Measurements from ENCODE around the gene ELAVL2. TPM values are rescaled to one million over a fixed set of nuclear protein-coding genes. Genes with fewer than 3 reads are reported as not detected.

Gene ELAVL2
- total and polyA plus RNA-seq, 9 of the 15 experiments (the other 6 are each of a cell fraction or from before 2014, with no cell fraction given) = not detected

GRCh38 chr9:23779220-23779619, 46.8 kb downstream of the ELAVL2 start:
- Histone ChIP-seq H3K9me1 (ENCODE audit: control insufficient read depth, insufficient read depth, low read length) (no peaks in the 10 kb centered on the region), H3K9ac (ENCODE audit: insufficient read depth in 1 of 2, low read depth in 2 of 2, low read length in 2 of 2) (no peak overlapping the region), H3K4me1 (replicated peaks in 1 of 2; ENCODE audit: control insufficient read depth in 2 of 2, insufficient read depth in 2 of 2, low read length in 2 of 2) (no peaks in the 10 kb centered on the region), H4K20me1 (replicated peaks; ENCODE audit: control insufficient read depth, insufficient read depth, low read length) (no peaks in the 10 kb centered on the region), H3K4me3 (no peak overlapping the region), H3K36me3 (ENCODE audit: control insufficient read depth, insufficient read depth, low read length) (no peaks in the 10 kb centered on the region), H3K4me2 (ENCODE audit: insufficient read depth, low read length) (no peak overlapping the region), H2AFZ (ENCODE audit: low read depth, low read length) (no peak overlapping the region), H3K27ac (ENCODE audit: extremely low read depth, low read depth, low read length) (no peak overlapping the region), H3K9me3 (replicated peaks; ENCODE audit: control insufficient read depth, insufficient read depth, low read depth, low read length) (no peaks in the 10 kb centered on the region), H3K27me3 (ENCODE audit: control insufficient read depth in 2 of 2, insufficient read depth in 2 of 2, low read length in 2 of 2) (no peaks in the 10 kb centered on the region), H3K79me2 (ENCODE audit: control insufficient read depth, insufficient read depth, low read length) (no peaks in the 10 kb centered on the region)
- WGBS (ENCODE audit: insufficient coverage, low coverage, missing lambda C conversion rate) = no CpG with 5 or more reads among the region's 2 CpGs
- DNase-seq (ENCODE audit: extremely low read depth in 1 of 4, low spot score in 3 of 4) (no peak), ATAC-seq (no peak), FAIRE-seq (no peak)
- intact Hi-C loops (cut with micrococcal nuclease) (no loop called here), in situ Hi-C loops (cut with MboI) (no loop called here)
- ChIA-PET CTCF (ENCODE audit: low intra/inter-chr PET ratio) (no interaction called here), POLR2A (no interaction called here)
- TF ChIP-seq KDM1A (IDR thresholded peaks at IDR 0.05) (no peak), BRF1 (IDR thresholded peaks at IDR 0.05; ENCODE audit: borderline replicate concordance, extremely low read depth, insufficient read length) (no peak), FIP1L1 (IDR thresholded peaks at IDR 0.05; ENCODE audit: low read depth, low read length, poor library complexity, severe bottlenecking) (no peak), FOXA3 (CRISPR knock-in tag; conservative IDR thresholded peaks at IDR 0.05 in 1 of 2, IDR thresholded peaks at IDR 0.05 in 1 of 2) (no peak), PML (IDR thresholded peaks at IDR 0.05; ENCODE audit: low read length) (no peak), ZNF398 (CRISPR knock-in tag; IDR thresholded peaks at IDR 0.05) (no peak), TRIM25 (IDR thresholded peaks at IDR 0.05; ENCODE audit: borderline replicate concordance) (no peak), ZNF445 (CRISPR knock-in tag; IDR thresholded peaks at IDR 0.05; ENCODE audit: low read depth) (no peak), ZNF766 (CRISPR knock-in tag; conservative IDR thresholded peaks at IDR 0.05) (no peak)
- BruUV-seq (replicated peaks) = no TSS peak
